Ammon's horn (tissue), 1 donor: Measurements from ENCODE around the gene IL17RC.
"Not testable (repeated sequence)": the region's sequence is repeated elsewhere in the genome, so short reads cannot be mapped to it uniquely, and the experiment has no call there.

Experiments
- DNase-seq: peaks from one replicate; pipeline ENCODE4 v3.0.0-alpha.2; 2016; ENCODE audit warnings: low spot score

Gene IL17RC

DNA sequence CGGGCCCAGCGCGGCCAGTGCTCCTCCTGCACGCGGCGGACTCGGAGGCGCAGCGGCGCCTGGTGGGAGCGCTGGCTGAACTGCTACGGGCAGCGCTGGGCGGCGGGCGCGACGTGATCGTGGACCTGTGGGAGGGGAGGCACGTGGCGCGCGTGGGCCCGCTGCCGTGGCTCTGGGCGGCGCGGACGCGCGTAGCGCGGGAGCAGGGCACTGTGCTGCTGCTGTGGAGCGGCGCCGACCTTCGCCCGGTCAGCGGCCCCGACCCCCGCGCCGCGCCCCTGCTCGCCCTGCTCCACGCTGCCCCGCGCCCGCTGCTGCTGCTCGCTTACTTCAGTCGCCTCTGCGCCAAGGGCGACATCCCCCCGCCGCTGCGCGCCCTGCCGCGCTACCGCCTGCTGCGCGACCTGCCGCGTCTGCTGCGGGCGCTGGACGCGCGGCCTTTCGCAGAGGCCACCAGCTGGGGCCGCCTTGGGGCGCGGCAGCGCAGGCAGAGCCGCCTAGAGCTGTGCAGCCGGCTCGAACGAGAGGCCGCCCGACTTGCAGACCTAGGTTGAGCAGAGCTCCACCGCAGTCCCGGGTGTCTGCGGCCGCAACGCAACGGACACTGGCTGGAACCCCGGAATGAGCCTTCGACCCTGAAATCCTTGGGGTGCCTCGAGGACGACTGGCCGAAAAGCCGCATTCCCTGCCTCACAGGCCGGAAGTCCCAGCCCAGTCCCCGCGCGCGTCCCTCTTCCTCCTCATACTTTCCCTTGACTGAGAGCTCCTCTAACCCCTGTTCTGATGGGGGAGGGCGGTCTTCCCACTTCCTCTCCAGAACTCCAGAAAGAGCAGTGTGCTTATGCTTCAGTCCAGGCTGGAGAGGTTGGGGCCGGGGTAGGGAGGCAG, 1.4 kb upstream of the IL17RC start:
- DNase-seq: peak; percentile 68

DNA sequence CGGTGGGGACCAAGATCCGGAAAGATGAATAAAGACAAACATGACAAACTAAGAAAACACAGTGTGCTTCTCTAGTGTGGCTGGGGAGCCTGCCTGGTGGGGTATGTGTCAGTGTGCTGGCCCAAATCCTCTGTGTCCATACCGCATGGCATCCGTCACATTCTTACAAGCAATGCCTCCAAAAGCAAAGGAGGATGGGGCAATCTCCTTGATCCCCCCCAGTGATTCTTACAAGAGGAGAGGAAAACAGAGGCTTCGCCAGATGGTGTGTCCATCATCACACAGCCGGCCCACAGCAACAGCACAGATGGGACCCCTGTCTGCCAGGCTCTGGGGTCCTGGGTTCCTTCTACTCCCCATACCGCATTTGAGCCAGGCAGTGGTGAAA, 558 bp upstream of the IL17RC start:
- DNase-seq: no peak

DNA sequence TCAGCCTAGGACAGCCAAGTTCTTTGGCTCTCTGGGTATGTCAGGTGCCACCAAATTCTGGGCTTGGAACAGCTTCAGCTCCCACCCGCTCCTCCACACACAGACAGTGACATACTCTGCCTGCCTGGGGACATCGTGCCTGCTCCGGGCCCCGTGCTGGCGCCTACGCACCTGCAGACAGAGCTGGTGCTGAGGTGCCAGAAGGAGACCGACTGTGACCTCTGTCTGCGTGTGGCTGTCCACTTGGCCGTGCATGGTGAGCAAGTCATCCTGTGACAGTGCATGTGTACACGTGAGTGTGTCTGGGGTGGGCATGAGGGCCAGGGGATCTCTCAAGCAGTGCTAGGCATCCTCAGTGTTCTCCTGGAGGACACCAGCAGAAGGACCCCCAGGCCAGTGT, 922 bp downstream of the IL17RC start:
- DNase-seq: no peak

DNA sequence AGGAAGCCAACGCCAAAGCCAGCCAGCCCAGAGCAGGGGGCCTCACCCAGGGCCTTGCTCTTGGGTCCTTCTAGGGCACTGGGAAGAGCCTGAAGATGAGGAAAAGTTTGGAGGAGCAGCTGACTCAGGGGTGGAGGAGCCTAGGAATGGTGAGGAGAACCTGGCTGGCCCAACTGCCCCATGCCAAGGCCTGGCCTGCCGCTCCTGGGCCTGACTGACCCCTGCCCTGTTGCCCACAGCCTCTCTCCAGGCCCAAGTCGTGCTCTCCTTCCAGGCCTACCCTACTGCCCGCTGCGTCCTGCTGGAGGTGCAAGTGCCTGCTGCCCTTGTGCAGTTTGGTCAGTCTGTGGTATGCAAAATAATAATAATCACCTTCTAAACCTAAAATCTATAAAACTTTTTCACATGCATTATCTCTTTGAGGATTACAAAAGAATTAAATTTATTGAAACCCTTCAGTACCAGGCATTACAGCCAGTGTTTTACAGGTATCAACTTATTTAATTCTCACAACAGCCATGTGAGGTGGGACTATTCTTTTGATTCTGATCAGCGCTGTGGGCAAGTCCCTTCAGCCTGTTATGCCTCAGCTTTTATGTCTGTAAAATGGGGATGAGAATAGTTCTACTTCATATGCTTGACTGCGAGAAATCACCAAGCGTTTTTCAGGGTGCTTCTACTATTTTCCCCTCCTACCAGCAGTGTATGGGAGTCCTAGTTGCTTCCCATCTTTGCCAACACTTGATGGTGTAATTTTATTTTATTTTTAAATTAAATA, 1.6 kb downstream of the IL17RC start:
- DNase-seq: no peak

DNA sequence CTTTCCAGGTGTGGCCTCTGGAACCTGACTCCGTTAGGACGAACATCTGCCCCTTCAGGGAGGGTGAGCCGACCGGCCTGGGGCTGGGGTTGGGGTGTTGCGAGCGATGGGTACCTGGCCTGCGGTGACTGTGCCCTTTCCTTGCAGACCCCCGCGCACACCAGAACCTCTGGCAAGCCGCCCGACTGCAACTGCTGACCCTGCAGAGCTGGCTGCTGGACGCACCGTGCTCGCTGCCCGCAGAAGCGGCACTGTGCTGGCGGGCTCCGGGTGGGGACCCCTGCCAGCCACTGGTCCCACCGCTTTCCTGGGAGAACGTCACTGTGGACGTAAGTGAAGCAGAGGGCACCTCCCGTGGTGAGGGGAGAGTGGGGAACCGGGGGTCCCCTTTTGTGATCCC, 11.3 kb downstream of the IL17RC start:
- no peak for DNase-seq

DNA sequence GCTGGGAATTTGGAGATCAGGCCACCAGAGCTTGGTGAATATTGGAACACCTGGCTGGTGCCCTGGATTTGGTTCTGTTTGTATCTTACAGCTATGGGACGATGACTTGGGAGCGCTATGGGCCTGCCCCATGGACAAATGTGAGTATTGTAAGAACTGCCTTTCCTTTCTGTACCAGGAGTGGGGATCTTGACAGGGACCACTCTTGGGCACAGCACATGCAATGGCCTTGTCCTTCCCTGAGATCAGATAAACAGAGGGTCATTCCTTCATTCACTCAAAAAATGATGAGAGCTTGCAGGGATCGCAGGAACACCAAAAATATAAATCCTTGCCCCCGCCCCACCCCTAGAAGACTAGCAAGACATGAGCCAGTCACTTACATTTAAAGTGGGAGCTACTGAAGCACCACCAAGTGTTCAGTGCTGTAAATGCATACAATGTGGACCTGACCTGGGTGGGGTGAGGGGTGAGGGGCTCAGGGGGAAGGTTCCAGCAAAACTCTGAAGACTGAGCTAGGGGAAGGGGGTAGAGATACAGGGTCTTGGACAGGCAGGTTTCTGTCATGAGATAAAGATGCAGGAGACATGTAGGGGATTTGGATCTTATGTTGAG, 14.0 kb downstream of the IL17RC start:
- no peak for DNase-seq

DNA sequence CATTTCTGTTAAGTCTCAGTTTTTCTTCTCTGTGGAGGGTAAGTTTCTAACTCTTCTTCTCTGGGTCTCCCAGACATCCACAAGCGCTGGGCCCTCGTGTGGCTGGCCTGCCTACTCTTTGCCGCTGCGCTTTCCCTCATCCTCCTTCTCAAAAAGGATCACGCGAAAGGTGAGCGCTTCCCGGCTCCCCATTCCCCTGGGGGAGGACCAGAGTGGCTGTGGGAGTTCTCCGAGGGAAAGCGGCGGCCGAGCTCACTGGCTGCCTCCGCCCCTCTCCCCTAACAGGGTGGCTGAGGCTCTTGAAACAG, 15.6 kb downstream of the IL17RC start:
- no peak for DNase-seq

DNA sequence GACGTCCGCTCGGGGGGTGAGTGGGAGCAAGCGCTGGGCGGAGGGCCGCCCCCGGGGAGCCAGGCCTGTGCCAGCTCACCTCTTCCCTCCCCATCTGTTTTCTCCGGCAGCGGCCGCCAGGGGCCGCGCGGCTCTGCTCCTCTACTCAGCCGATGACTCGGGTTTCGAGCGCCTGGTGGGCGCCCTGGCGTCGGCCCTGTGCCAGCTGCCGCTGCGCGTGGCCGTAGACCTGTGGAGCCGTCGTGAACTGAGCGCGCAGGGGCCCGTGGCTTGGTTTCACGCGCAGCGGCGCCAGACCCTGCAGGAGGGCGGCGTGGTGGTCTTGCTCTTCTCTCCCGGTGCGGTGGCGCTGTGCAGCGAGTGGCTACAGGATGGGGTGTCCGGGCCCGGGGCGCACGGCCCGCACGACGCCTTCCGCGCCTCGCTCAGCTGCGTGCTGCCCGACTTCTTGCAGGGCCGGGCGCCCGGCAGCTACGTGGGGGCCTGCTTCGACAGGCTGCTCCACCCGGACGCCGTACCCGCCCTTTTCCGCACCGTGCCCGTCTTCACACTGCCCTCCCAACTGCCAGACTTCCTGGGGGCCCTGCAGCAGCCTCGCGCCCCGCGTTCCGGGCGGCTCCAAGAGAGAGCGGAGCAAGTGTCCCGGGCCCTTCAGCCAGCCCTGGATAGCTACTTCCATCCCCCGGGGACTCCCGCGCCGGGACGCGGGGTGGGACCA, 16.1 kb downstream of the IL17RC start:
- DNase-seq: peak; percentile 57

DNA sequence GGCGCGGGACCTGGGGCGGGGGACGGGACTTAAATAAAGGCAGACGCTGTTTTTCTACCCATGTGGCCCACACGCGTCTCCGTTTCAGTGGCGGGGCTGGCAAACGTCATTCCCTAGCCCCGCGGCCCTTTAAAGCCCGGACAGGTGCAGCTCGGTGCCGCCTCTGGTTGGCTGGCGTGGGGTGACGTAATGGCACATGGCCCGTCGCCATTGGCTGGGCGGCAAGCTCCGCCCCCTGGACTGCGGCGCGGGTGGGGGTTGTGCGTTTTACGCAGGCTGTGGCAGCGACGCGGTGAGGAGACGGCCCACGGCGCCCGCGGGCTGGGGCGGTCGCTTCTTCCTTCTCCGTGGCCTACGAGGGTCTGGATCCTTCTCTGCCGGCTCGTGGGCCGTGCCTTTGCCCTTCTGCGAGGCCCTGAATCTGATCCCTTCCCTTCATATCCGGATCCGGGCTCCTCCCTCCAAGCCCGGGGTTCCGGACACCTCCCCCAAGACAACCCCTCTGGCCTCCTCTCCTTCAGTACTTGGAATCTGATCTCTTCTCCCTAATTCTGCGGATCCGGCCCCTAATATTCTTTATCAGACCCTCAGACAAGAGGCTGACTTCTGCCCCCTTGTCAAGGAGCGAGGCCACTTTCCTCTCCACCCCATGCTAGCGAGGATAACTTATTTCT, 16.8 kb downstream of the IL17RC start, which contains the start of gene CRELD1:
Gene CRELD1 (plus strand): TSS at position 274 of the 674 bp plus-strand sequence. CDS start 605 bp downstream, outside the sequence.
- DNase-seq: peak; percentile 98

DNA sequence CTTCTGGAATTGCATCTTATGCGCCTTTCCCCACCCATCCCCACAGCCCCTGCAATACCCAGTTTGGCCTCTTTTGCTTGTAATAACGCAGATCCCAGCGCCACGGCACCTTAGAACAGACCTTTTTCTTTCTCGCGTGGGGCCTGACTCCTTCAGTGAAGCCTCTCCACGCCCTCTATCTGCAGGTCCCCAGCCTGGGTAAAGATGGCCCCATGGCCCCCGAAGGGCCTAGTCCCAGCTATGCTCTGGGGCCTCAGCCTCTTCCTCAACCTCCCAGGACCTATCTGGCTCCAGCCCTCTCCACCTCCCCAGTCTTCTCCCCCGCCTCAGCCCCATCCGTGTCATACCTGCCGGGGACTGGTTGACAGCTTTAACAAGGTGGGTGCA, 17.3 kb downstream of the IL17RC start:
- no peak for DNase-seq

DNA sequence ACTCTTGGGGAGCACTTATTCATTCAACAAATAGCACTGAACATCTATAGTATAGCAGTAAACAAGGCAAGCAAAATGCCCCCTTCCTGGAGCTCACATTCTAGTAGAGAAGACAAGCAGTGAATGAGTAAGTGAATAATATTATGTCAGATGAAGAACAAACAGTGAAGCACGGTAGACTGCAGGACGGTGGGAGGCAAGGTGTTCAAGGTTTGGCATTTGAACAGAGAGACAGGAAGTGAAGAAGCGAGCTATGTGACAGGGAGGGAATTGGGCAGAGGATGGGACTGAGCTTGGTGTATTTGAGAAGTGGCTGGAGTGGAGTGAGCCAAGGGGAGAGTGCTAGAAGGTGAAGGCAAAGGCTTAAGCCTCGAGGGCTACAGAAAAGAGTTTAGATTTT, 18.1 kb downstream of the IL17RC start:
- DNase-seq: no peak

DNA sequence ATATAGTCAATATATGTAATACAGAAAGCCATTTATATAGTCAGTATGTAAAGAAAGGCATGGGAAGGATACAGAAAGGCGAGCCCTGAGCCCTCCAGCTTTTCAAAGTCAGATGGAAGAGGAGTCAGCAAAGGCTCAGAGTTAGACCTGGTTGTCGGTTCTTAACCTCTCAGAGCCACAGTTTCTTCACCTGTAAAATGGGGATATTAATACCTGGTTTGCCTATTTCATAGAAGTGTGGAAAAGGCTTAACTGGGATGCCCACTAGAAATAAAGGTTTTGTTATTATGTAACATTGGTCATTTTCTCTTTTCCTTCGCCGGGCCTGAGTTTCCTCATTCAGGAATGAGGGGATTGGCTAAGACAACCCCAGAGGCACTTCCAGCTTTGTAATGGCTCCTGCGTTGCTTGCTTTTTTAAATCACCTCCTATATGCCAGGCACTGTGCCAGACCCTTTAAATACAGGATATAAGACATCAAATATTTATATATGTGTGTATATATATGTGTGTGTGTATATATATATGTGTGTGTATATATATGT, 19.1 kb downstream of the IL17RC start:
- no peak for DNase-seq

DNA sequence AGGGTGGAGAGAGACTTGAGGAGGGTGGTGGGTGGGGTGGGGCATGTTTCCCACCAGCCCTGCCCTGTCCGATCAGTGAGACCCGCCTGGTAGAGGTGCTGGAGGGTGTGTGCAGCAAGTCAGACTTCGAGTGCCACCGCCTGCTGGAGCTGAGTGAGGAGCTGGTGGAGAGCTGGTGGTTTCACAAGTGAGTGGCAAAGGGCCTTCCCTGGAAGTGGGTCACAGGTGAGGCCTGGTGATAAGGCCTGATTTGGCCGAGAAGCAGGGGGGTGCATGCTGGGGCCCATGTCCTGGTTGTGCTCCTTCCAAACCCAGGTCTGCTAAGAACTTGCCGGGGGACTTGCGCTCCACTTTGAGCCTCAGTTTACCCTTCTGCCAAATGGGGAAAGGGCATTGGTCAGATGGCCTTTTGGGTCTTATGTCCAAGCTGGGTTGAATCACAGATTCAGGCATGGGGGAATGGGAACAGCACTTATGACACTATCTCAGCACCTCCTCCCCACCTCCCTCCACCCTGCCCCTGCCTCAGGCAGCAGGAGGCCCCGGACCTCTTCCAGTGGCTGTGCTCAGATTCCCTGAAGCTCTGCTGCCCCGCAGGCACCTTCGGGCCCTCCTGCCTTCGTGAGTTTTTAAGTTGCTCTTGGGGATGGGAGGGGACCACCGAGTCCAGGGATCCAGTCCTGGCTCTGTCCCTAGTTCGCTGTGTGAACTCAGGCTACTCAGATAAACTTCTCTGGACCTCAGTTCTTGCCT, 20.8 kb downstream of the IL17RC start:
- DNase-seq: no peak

DNA sequence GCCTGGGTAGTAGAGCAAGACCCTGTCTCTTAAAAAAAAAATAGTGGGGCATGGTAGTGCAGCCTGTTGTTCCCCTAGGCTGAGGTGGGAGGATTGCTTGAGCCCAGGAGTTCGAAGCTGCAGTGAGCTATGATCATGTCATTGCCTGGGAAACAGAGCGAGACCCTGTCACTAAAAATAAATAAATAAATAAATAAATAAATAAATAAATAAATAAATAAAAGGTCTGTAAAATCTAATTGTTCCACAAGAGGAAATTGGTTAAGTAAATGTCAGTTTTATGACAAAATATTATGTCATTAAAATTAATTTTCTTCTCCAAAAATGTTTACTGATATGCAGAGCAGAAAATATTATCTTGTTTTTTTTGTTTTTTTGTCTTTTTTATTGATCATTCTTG, 22.1 kb downstream of the IL17RC start:
- DNase-seq: no peak

DNA sequence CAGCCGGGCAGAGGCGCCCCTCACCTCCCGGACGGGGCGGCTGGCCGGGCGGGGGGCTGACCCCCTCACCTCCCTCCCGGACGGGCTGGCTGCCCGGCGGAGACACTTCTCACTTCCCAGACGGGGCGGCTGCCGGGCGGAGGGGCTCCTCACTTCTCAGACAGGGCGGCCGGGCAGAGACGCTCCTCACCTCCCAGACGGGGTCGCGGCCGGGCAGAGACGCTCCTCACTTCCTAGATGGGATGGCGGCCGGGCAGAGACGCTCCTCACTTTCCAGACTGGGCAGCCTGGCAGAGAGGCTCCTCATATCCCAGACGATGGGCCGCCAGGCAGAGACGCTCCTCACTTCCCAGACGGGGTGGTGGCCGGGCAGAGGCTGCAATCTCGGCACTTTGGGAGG, 23.0 kb downstream of the IL17RC start:
- DNase-seq: not testable (repeated sequence)

DNA sequence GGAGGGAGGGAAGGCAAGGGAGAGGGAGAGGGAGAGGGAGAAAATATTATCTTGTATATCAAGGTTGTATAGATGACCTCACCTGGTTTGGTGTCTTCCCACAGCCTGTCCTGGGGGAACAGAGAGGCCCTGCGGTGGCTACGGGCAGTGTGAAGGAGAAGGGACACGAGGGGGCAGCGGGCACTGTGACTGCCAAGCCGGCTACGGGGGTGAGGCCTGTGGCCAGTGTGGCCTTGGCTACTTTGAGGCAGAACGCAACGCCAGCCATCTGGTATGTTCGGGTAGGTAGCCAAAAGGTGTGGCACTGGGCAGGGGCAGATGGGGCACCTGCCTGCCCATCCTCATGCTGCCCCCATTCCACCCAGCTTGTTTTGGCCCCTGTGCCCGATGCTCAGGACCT, 23.8 kb downstream of the IL17RC start:
- no peak for DNase-seq

DNA sequence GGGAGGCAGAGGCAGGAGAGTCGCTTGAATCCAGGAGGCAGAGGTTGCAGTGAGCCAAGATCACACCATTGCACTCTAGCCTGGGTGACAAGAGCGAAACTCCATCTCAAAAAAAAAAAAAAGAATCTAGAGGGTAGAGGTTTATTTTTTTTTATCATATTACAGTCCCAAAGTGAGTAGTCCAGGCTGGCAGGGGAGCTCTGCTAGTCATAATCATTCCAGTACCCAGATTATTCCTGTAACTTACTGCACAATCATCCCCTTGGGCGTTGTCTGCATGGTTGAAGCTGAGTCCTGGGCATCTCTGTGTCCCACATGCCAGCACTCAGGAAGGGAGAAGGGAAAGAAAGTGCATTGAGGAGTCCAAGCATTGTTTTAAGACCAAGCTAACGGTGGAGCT, 25.3 kb downstream of the IL17RC start:
- DNase-seq: no peak

DNA sequence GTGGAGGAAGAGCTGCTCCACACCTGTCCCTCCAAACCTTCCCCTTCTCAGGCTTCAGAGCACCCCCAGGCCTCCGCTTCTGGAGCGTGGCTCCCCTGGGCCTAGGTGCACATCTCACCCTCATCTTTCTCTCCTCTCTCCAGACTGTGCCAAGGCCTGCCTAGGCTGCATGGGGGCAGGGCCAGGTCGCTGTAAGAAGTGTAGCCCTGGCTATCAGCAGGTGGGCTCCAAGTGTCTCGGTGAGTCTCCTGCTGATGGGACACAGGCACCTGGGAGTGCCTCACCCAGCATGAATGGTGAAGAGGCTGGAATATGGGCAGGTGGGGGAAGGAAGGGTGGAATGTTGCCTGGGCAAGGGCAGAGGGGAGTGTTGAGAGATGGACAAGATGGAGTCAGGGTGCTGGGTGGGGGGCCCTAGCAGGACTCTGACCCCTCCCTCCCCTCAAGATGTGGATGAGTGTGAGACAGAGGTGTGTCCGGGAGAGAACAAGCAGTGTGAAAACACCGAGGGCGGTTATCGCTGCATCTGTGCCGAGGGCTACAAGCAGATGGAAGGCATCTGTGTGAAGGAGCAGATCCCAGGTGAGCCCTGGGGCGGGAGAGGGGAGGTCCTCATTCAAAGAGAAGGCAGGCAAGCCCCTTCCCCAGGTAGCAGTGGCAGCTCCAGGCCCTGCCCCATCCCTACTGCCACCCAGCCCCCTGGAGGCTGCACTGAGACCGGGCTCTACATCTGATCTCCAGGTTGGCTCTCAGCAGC, 26.2 kb downstream of the IL17RC start:
- DNase-seq: no peak

DNA sequence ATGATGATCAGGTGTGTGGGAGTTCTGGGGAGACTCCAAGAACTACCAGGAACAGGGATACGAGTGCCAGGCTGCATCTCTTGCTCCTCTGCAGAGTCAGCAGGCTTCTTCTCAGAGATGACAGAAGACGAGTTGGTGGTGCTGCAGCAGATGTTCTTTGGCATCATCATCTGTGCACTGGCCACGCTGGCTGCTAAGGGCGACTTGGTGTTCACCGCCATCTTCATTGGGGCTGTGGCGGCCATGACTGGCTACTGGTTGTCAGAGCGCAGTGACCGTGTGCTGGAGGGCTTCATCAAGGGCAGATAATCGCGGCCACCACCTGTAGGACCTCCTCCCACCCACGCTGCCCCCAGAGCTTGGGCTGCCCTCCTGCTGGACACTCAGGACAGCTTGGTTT, 27.4 kb downstream of the IL17RC start:
- DNase-seq: peak; percentile 47

DNA sequence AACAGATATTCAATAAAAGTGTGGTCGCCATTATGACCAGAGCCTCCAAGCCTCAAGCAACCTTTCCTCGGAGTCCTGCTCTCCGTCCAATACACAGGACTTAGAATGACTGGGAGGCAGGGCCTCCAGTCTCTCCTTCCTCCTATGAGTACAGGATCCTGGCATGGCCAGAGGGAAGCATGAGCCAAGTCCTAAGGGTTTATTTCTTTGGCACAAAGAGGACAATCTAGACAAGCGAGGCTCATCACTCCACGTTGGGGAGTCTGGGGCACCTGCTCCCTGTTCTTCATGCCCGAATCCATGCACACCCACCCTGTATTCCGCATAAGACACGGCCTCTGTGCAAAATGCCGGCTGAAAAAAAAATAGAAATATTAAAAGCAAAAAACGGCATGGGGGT, 28.5 kb downstream of the IL17RC start:
- DNase-seq: no peak
